Nephron progenitor cell (in vitro differentiated cells): ENCODE data around the gene EPS8L1.
"Not testable (repeated sequence)": the region's sequence is repeated elsewhere in the genome, so short reads cannot be mapped to it uniquely, and the experiment has no call there.

Experiments
- DNase-seq: peaks from one replicate; pipeline ENCODE4 v3.0.0; 2021
- H3K27ac Mint-ChIP-seq: 2 replicates; pipeline ENCODE4 v1.8.0; 2021; ENCODE audit warnings: mild to moderate bottlenecking, moderate library complexity, mixed read lengths
- H3K27me3 Mint-ChIP-seq: 2 replicates; pipeline ENCODE4 v1.8.0; 2021; ENCODE audit warnings: mild to moderate bottlenecking, low read depth, mixed read lengths; ENCODE audit not compliant: poor library complexity
- H3K36me3 Mint-ChIP-seq: 2 replicates; pipeline ENCODE4 v1.8.0; 2021; ENCODE audit warnings: low read depth, mixed read lengths
- H3K4me1 Mint-ChIP-seq: 2 replicates; pipeline ENCODE4 v1.8.0; 2021; ENCODE audit warnings: mixed read lengths
- H3K4me3 Mint-ChIP-seq: 2 replicates; pipeline ENCODE4 v1.8.0; 2021; ENCODE audit warnings: mild to moderate bottlenecking, moderate library complexity, mixed read lengths
- H3K9me3 Mint-ChIP-seq: 2 replicates; pipeline ENCODE4 v1.8.0; 2021; ENCODE audit warnings: mild to moderate bottlenecking, moderate library complexity, mixed read lengths
- CTCF ChIP-seq: fragments of 200-600 bp; sonication (generic); IDR thresholded peaks from 2 replicates; pipeline ENCODE4 v1.5.0; 2021; ENCODE audit warnings: antibody characterized with exemption

EPS8L1 gene

GRCh38 chr19:55048446-55048845 lies 27.2 kb upstream of the EPS8L1 start:
- Mint-ChIP-seq H3K27ac (no peak overlapping the region), H3K4me1 (no peaks in the 10 kb centered on the region), H3K36me3 (peaks cover 35% of the 10 kb centered on the region), H3K9me3 (no peaks in the 10 kb centered on the region), H3K27me3 (no peaks in the 10 kb centered on the region), H3K4me3 (no peak overlapping the region)
- TF ChIP-seq CTCF = no peak
- no peak for DNase-seq

GRCh38 chr19:55050749-55051532 lies 24.7 kb upstream of the EPS8L1 start:
- no peaks in the 10 kb centered on the region for H3K4me1 Mint-ChIP-seq
- peaks cover 55% of the 10 kb centered on the region for H3K36me3 Mint-ChIP-seq
- TF ChIP-seq CTCF = no peak
- H3K27me3 Mint-ChIP-seq = no peaks in the 10 kb centered on the region
- no peak overlapping the region for H3K4me3 Mint-ChIP-seq
- H3K9me3 Mint-ChIP-seq = no peaks in the 10 kb centered on the region
- DNase-seq = no peak
- no peak overlapping the region for H3K27ac Mint-ChIP-seq

DNA sequence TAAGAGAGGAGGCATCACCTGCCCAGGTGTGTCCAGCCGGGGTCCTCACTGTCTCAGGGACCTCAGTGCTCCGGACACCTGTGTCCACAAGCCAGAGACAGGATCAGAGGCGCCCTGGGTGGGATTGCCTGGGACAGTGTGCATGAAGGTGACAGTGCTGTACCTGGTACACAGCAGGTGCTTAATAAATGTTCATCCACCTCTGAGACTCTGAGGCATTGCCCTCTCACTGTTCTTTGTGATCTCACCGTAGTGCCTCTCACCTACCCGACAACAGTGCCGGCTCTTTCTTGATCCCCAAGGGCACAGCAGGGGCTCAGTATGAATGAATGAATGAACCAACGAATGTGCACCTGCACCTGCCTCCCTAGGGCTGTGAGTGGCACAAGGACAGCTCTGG lies 21.9 kb upstream of the EPS8L1 start:
- Mint-ChIP-seq H3K27me3 (peaks cover 1% of the 10 kb centered on the region), H3K36me3 (peaks cover 65% of the 10 kb centered on the region), H3K27ac (no peak overlapping the region), H3K9me3 (no peaks in the 10 kb centered on the region), H3K4me3 (no peak overlapping the region), H3K4me1 (no peaks in the 10 kb centered on the region)
- no peak for DNase-seq
- no peak for TF ChIP-seq CTCF

GRCh38 chr19:55056827-55057226 lies 18.8 kb upstream of the EPS8L1 start:
- DNase-seq = no peak
- Mint-ChIP-seq H3K36me3 (peaks cover 58% of the 10 kb centered on the region), H3K9me3 (no peaks in the 10 kb centered on the region), H3K4me1 (peaks cover 5% of the 10 kb centered on the region), H3K4me3 (no peak overlapping the region), H3K27me3 (peaks cover 3% of the 10 kb centered on the region), H3K27ac (no peak overlapping the region)
- no peak for TF ChIP-seq CTCF

GRCh38 chr19:55058781-55059610 lies 16.7 kb upstream of the EPS8L1 start:
- DNase-seq = no peak
- H3K36me3 Mint-ChIP-seq = peaks cover 42% of the 10 kb centered on the region
- H3K27me3 Mint-ChIP-seq = peaks cover 14% of the 10 kb centered on the region
- H3K4me3 Mint-ChIP-seq = no peak overlapping the region
- H3K4me1 Mint-ChIP-seq = peaks cover 11% of the 10 kb centered on the region
- H3K27ac Mint-ChIP-seq = peak overlapping the region; percentile 80
- H3K9me3 Mint-ChIP-seq = no peaks in the 10 kb centered on the region
- TF ChIP-seq CTCF = no peak

DNA sequence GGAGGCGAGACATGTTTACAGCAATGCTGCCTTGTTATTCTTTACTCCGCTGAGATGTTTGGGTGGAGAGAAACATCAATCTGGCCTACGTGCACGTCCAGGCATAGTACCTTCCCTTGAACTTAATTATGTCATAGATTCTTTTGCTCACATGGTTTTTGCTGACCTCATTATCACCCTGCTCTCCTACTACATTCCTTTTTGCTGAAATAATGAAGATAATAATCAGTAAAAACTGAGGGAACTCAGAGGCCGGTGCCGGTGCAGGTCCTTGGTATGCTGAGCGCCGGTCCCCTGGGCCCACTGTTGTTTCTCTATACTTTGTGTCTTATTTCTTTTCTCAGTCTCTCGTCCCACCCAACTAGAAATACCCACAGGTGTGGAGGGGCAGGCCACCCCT lies 15.4 kb upstream of the EPS8L1 start:
- not testable (repeated sequence) for DNase-seq, H3K9me3 Mint-ChIP-seq, H3K4me3 Mint-ChIP-seq
- Mint-ChIP-seq H3K36me3 (peaks cover 33% of the 10 kb centered on the region), H3K4me1 (peaks cover 11% of the 10 kb centered on the region), H3K27me3 (peaks cover 26% of the 10 kb centered on the region), H3K27ac (peak overlapping the region; percentile 76)
